ENCODE data around the gene ELMO1.

DNA sequence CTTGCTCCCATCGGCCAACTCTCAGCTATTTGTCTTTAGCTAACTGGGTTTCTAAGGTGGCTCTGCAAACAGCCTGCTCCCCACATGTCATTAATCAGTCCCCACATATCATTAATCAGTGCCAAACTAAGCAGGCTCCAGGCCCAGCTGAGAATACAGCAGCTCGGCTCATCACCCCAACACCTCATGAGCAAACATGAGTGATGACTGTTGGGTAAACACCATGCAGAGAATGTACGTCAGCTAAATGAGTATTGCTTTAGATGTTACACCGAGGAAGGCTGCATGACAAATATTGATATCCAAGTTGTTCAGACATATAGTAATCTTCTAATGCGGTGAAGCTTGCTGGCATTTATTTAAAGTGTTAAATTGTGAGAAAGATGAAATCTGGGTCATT, 536.9 kb downstream of the ELMO1 start:
- no peak for TF ChIP-seq POLR2A (IDR thresholded peaks at IDR 0.05)
- TF ChIP-seq, protein P1, sequence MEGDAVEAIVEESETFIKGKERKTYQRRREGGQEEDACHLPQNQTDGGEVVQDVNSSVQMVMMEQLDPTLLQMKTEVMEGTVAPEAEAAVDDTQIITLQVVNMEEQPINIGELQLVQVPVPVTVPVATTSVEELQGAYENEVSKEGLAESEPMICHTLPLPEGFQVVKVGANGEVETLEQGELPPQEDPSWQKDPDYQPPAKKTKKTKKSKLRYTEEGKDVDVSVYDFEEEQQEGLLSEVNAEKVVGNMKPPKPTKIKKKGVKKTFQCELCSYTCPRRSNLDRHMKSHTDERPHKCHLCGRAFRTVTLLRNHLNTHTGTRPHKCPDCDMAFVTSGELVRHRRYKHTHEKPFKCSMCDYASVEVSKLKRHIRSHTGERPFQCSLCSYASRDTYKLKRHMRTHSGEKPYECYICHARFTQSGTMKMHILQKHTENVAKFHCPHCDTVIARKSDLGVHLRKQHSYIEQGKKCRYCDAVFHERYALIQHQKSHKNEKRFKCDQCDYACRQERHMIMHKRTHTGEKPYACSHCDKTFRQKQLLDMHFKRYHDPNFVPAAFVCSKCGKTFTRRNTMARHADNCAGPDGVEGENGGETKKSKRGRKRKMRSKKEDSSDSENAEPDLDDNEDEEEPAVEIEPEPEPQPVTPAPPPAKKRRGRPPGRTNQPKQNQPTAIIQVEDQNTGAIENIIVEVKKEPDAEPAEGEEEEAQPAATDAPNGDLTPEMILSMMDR (IDR thresholded peaks at IDR 0.05): no peak
- TF ChIP-seq POLR2AphosphoS5 (IDR thresholded peaks at IDR 0.05): no peak

All from transverse colon (tissue), 4 donors.